Panc1 (cell line): Measurements from ENCODE around the gene KRTAP16-1.

ENCODE experiments used
- CTCF ChIP-seq: fragments of 450-650 bp; IDR thresholded peaks from 2 replicates; pipeline ENCODE4 v1.5.1; 2017; ENCODE audit warnings: mild to moderate bottlenecking
- POLR2AphosphoS5 ChIP-seq: IDR thresholded peaks from 2 replicates; pipeline ENCODE4 v1.6.1; 2012; ENCODE audit warnings: mild to moderate bottlenecking, low read depth, low read length, moderate library complexity
- REST ChIP-seq, 2 experiments: IDR thresholded peaks; 2 replicates each; pipeline ENCODE4 v1.6.1; 2011 to 2012; ENCODE audit warnings: low read depth in 2 of 2, control low read depth in 1 of 2, low read length in 1 of 2, mild to moderate bottlenecking in 1 of 2, moderate library complexity in 1 of 2; ENCODE audit not compliant: insufficient read depth in 1 of 2
- SIN3A ChIP-seq: IDR thresholded peaks from 2 replicates; pipeline ENCODE4 v1.6.1; 2012; ENCODE audit warnings: low read depth, mild to moderate bottlenecking, low read length, moderate library complexity, borderline replicate concordance; ENCODE audit not compliant: insufficient read depth
- TCF7L2 ChIP-seq: IDR thresholded peaks from 2 replicates; pipeline ENCODE4 v1.6.1; 2011; ENCODE audit warnings: mild to moderate bottlenecking, low read depth, low read length, inconsistent platforms

GRCh38 chr17:41307647-41308046, 1.5 kb downstream of the KRTAP16-1 start:
- TF ChIP-seq SIN3A (no peak), CTCF (no peak), POLR2AphosphoS5 (no peak), REST (IDR thresholded peaks at IDR 0.05; ENCODE audit: insufficient read depth in 1 of 2, low read depth in 2 of 2, low read length in 1 of 2) (no peak), TCF7L2 (no peak)
